Measurements from ENCODE around the gene RTTN. TPM values are rescaled to one million over a fixed set of nuclear protein-coding genes. Genes with fewer than 3 reads are reported as not detected.

RTTN gene
- total and polyA plus RNA-seq, 4 donors = 1.1 to 14.3 (median 8.8) TPM

GRCh38 chr18:70182548-70182947 is 22.9 kb downstream of the RTTN start:
- Histone ChIP-seq H3K4me1 (ENCODE audit: control insufficient read depth in 4 of 4, insufficient read depth in 4 of 4, low read length in 3 of 4) (no peaks in the 10 kb centered on the region), H3K27me3 (ENCODE audit: control insufficient read depth in 4 of 4, insufficient read depth in 4 of 4, low read length in 3 of 4) (no peaks in the 10 kb centered on the region), H3K27ac (ENCODE audit: low read depth in 1 of 2, low read length in 2 of 2) (no peak overlapping the region), H3K9ac (ENCODE audit: low read depth in 1 of 2, low read length in 2 of 2) (no peak overlapping the region), H3K9me3 (ENCODE audit: control insufficient read depth in 4 of 4, low read length in 3 of 4) (no peaks in the 10 kb centered on the region), H3K36me3 (ENCODE audit: control insufficient read depth in 4 of 4, insufficient read depth in 3 of 4, low read depth in 1 of 4, low read length in 3 of 4) (peaks cover 0 to 7% (median 3%) of the 10 kb centered on the region in 4 donors), H3K4me3 (ENCODE audit: low read depth in 1 of 3, low read length in 3 of 3) (no peak overlapping the region)
- TF ChIP-seq HNF4A (conservative IDR thresholded peaks at IDR 0.05) (no peak), NR2F2 (IDR thresholded peaks at IDR 0.05) (no peak), TAF1 (conservative IDR thresholded peaks at IDR 0.05) (no peak), RAD21 (IDR thresholded peaks at IDR 0.05) (no peak), SP1 (IDR thresholded peaks at IDR 0.05) (no peak), GABPA (IDR thresholded peaks at IDR 0.05 in 1 of 2, conservative IDR thresholded peaks at IDR 0.05 in 1 of 2) (no peak), JUND (IDR thresholded peaks at IDR 0.05) (no peak), REST (IDR thresholded peaks at IDR 0.05) (no peak), FOXA1 (IDR thresholded peaks at IDR 0.05) (no peak), YY1 (IDR thresholded peaks at IDR 0.05) (no peak), ZBTB33 (IDR thresholded peaks at IDR 0.05) (no peak), HNF4G (IDR thresholded peaks at IDR 0.05) (no peak), MAX (IDR thresholded peaks at IDR 0.05) (no peak), ATF3 (IDR thresholded peaks at IDR 0.05) (no peak), EGR1 (IDR thresholded peaks at IDR 0.05; ENCODE audit: low read depth in 2 of 2) (no peak), CTCF (IDR thresholded peaks at IDR 0.05; ENCODE audit: low read depth, low read length, missing input control) (no peak)
- DNase-seq (ENCODE audit: low spot score) = no peak

GRCh38 chr18:70181725-70182124 is 23.8 kb downstream of the RTTN start:
- no peak for TF ChIP-seq TAF1 (conservative IDR thresholded peaks at IDR 0.05)
- no peak for TF ChIP-seq REST (IDR thresholded peaks at IDR 0.05)
- TF ChIP-seq ZBTB33 (IDR thresholded peaks at IDR 0.05) = no peak
- no peak for TF ChIP-seq RAD21 (IDR thresholded peaks at IDR 0.05)
- no peak for TF ChIP-seq NR2F2 (IDR thresholded peaks at IDR 0.05)
- no peak for TF ChIP-seq FOXA2 (IDR thresholded peaks at IDR 0.05)
- TF ChIP-seq GABPA (IDR thresholded peaks at IDR 0.05 in 1 of 2, conservative IDR thresholded peaks at IDR 0.05 in 1 of 2) = no peak
- no peak for TF ChIP-seq MAX (IDR thresholded peaks at IDR 0.05)
- TF ChIP-seq RXRA (IDR thresholded peaks at IDR 0.05) = no peak
- no peak for TF ChIP-seq EGR1 (IDR thresholded peaks at IDR 0.05; ENCODE audit: low read depth in 2 of 2)
- TF ChIP-seq FOXA1 (IDR thresholded peaks at IDR 0.05) = no peak
- no peaks in the 10 kb centered on the region for H3K9me3 ChIP-seq (ENCODE audit: control insufficient read depth in 4 of 4, low read length in 3 of 4)
- no peak overlapping the region for H3K27ac ChIP-seq (ENCODE audit: low read depth in 1 of 2, low read length in 2 of 2)
- no peak overlapping the region for H3K4me3 ChIP-seq (ENCODE audit: low read depth in 1 of 3, low read length in 3 of 3)
- no peaks in the 10 kb centered on the region for H3K27me3 ChIP-seq (ENCODE audit: control insufficient read depth in 4 of 4, insufficient read depth in 4 of 4, low read length in 3 of 4)
- H3K36me3 ChIP-seq (ENCODE audit: control insufficient read depth in 4 of 4, insufficient read depth in 3 of 4, low read depth in 1 of 4, low read length in 3 of 4) = peaks cover 0 to 7% (median 3%) of the 10 kb centered on the region in 4 donors
- H3K4me1 ChIP-seq (ENCODE audit: control insufficient read depth in 4 of 4, insufficient read depth in 4 of 4, low read length in 3 of 4) = no peaks in the 10 kb centered on the region
- no peak overlapping the region for H3K9ac ChIP-seq (ENCODE audit: low read depth in 1 of 2, low read length in 2 of 2)
- DNase-seq (ENCODE audit: low spot score) = no peak
